K562 (cell line): ENCODE results near the gene CASP7. TPM values are rescaled to one million over a fixed set of nuclear protein-coding genes. Genes with fewer than 3 reads are reported as not detected.

ENCODE experiments used
- ATF1 ChIP-seq, 2 experiments: fragments of 450-650 bp in 1 of 2; IDR thresholded peaks; 2 replicates each; pipeline ENCODE4 v1.6.1; 2016; ENCODE audit warnings: missing compliant biosample characterization in 1 of 2, missing genetic modification characterization in 1 of 2
- ATF7 ChIP-seq: fragments of 450-650 bp; IDR thresholded peaks from 2 replicates; pipeline ENCODE4 v1.7.1; 2014; ENCODE audit warnings: mild to moderate bottlenecking, moderate library complexity
- CCAR2 ChIP-seq: fragments of 200-400 bp; formaldehyde crosslinking; IDR thresholded peaks from 2 replicates; pipeline ENCODE4 v1.6.1; 2017; ENCODE audit warnings: mild to moderate bottlenecking, low read depth, low read length
- CREM ChIP-seq: IDR thresholded peaks from 2 replicates; pipeline ENCODE4 v1.6.1; 2014; ENCODE audit warnings: antibody characterized with exemption, low read depth
- CXXC5 ChIP-seq: fragments of 250-450 bp; sonication (Bioruptor Pico); IDR thresholded peaks from 2 replicates; pipeline ENCODE4 v1.8.0; 2022; ENCODE audit warnings: inconsistent platforms, mild to moderate bottlenecking, moderate library complexity
- FOXA3 ChIP-seq, 2 experiments: fragments of 450-650 bp in 1 of 2; sonication (generic) in 1 of 2; formaldehyde crosslinking; IDR thresholded peaks in 1 of 2; conservative IDR thresholded peaks in 1 of 2; 2 replicates each; pipeline versions ENCODE4 v1.4.0 to v1.8.0; 2020 to 2022; ENCODE audit warnings: mild to moderate bottlenecking in 2 of 2, missing genetic modification reagents in 1 of 2
- MAZ ChIP-seq, 2 experiments: fragments of 450-650 bp in 1 of 2; sonication (generic) in 1 of 2; formaldehyde crosslinking; IDR thresholded peaks in 1 of 2; conservative IDR thresholded peaks in 1 of 2; 2 replicates each; pipeline versions ENCODE4 v1.4.0 to v1.5.0; 2020; ENCODE audit warnings: mild to moderate bottlenecking in 1 of 2, missing genetic modification reagents in 1 of 2
- MTF1 ChIP-seq: fragments of 250-450 bp; sonication (Bioruptor Pico); IDR thresholded peaks from 2 replicates; pipeline ENCODE4 v1.9.0; 2021; ENCODE audit warnings: moderate library complexity, mild to moderate bottlenecking, inconsistent platforms, borderline replicate concordance
- NFE2 ChIP-seq: IDR thresholded peaks from 2 replicates; pipeline ENCODE4 v1.6.1; 2014; ENCODE audit warnings: antibody characterized with exemption, low read depth
- POLR2B ChIP-seq: fragments of 450-650 bp; IDR thresholded peaks from 2 replicates; pipeline ENCODE4 v1.6.1; 2018; ENCODE audit warnings: low read depth; ENCODE audit not compliant: partially characterized antibody
- RB1 ChIP-seq: fragments of 450-650 bp; IDR thresholded peaks from 2 replicates; pipeline ENCODE4 v1.6.1; 2017; ENCODE audit warnings: low read depth, mild to moderate bottlenecking
- SP2 ChIP-seq: IDR thresholded peaks from 2 replicates; pipeline ENCODE4 v1.6.1; 2011; ENCODE audit warnings: mild to moderate bottlenecking, low read depth, low read length, moderate library complexity; ENCODE audit not compliant: poor library complexity, severe bottlenecking; ENCODE audit errors: extremely low read depth
- ZNF830 ChIP-seq: fragments of 250-450 bp; sonication (Bioruptor Pico); IDR thresholded peaks from 2 replicates; pipeline ENCODE4 v1.5.0; 2021; ENCODE audit warnings: mild to moderate bottlenecking
- polyA plus RNA-seq, 8 experiments: library from polyadenylated mRNA; depleted of rRNA in 4 of 8; stranded (reverse) in 5 of 8; unstranded in 3 of 8; fragments of >200 nt; fragmentation: Nextera tagmentation in 2 of 8; fragmentation: Illumina TruSeq in 1 of 8; extraction: Ambion mirVana in 2 of 8; extraction: Trizol in 1 of 8; gene quantifications; 2 replicates each; pipeline versions ENCODE4 v1.2.1 to v1.2.3, GENCODE V29; 2011 to 2014; ENCODE audit warnings: inconsistent platforms in 1 of 8, missing spikeins in 1 of 8
- total RNA-seq, 7 experiments: library from RNA; depleted of rRNA in 6 of 7; stranded (reverse); fragments of >200 nt in 6 of 7; fragmentation: Illumina TruSeq in 2 of 7; extraction: Trizol in 2 of 7; gene quantifications; 2 replicates each; pipeline versions ENCODE4 v1.2.1 to v1.2.3, GENCODE V29; 2011 to 2021; ENCODE audit warnings: low replicate concordance in 1 of 7
- TF ChIP-seq, protein P1 (sequence below), 2 experiments: IDR thresholded peaks; 2 replicates each; pipeline ENCODE4 v1.6.1; 2012; ENCODE audit warnings: improper control_type of control experiment in 2 of 2, low read depth in 2 of 2, low read length in 2 of 2, borderline replicate concordance in 1 of 2
- TF ChIP-seq, protein P2 (sequence below): fragments of 450-650 bp; IDR thresholded peaks from 2 replicates; pipeline ENCODE4 v1.6.1; 2017; ENCODE audit warnings: antibody characterized with exemption, mild to moderate bottlenecking
- TF ChIP-seq, protein P3 (sequence below): fragments of 450-650 bp; IDR thresholded peaks from 2 replicates; pipeline ENCODE4 v1.6.1; 2017; ENCODE audit warnings: mild to moderate bottlenecking, moderate library complexity
- TF ChIP-seq, protein P4 (sequence below): fragments of 450-650 bp; formaldehyde crosslinking; IDR thresholded peaks from 2 replicates; pipeline ENCODE4 v1.4.0; 2022; ENCODE audit warnings: missing genetic modification characterization

The CASP7 gene
- total and polyA plus RNA-seq, 9 of the 15 experiments (the other 6 are each of a cell fraction or from before 2014, with no cell fraction given): 2.2 to 23.3 (median 9.0) TPM

- TF ChIP-seq NFE2: no peak
- TF ChIP-seq CCAR2: no peak
- peak; percentile 24 to 57; a peak in 3 of 4 replicates for TF ChIP-seq MAZ (CRISPR knock-in tag; conservative IDR thresholded peaks at IDR 0.05 in 1 of 2, IDR thresholded peaks at IDR 0.05 in 1 of 2)
- no peak for TF ChIP-seq MTF1 (CRISPR knock-in tag)
- TF ChIP-seq, protein P1, sequence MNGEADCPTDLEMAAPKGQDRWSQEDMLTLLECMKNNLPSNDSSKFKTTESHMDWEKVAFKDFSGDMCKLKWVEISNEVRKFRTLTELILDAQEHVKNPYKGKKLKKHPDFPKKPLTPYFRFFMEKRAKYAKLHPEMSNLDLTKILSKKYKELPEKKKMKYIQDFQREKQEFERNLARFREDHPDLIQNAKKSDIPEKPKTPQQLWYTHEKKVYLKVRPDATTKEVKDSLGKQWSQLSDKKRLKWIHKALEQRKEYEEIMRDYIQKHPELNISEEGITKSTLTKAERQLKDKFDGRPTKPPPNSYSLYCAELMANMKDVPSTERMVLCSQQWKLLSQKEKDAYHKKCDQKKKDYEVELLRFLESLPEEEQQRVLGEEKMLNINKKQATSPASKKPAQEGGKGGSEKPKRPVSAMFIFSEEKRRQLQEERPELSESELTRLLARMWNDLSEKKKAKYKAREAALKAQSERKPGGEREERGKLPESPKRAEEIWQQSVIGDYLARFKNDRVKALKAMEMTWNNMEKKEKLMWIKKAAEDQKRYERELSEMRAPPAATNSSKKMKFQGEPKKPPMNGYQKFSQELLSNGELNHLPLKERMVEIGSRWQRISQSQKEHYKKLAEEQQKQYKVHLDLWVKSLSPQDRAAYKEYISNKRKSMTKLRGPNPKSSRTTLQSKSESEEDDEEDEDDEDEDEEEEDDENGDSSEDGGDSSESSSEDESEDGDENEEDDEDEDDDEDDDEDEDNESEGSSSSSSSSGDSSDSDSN (IDR thresholded peaks at IDR 0.05; ENCODE audit: borderline replicate concordance in 1 of 2, low read depth in 2 of 2, low read length in 2 of 2): 0 out of 4 replicates have a peak, but pooled peaks of 1 of the 2 experiments have one; percentile 41
- TF ChIP-seq ZNF830 (CRISPR knock-in tag): no peak
- peak; percentile 73 for TF ChIP-seq CXXC5
- TF ChIP-seq SP2: no peak
- TF ChIP-seq FOXA3 (CRISPR knock-in tag; conservative IDR thresholded peaks at IDR 0.05 in 1 of 2, IDR thresholded peaks at IDR 0.05 in 1 of 2): no peak
- peak; percentile 18; the same call in 1 of the 2 replicates for TF ChIP-seq RB1
- TF ChIP-seq ATF1 (CRISPR knock-in tag; IDR thresholded peaks at IDR 0.05): no peak
- TF ChIP-seq ATF1 (tag; IDR thresholded peaks at IDR 0.05): 0 out of 2 replicates have a peak, but pooled peaks have one; percentile 19
- 0 out of 2 replicates have a peak, but pooled peaks have one; percentile 18 for TF ChIP-seq CREM
- no peak for TF ChIP-seq POLR2B
- TF ChIP-seq, protein P2, sequence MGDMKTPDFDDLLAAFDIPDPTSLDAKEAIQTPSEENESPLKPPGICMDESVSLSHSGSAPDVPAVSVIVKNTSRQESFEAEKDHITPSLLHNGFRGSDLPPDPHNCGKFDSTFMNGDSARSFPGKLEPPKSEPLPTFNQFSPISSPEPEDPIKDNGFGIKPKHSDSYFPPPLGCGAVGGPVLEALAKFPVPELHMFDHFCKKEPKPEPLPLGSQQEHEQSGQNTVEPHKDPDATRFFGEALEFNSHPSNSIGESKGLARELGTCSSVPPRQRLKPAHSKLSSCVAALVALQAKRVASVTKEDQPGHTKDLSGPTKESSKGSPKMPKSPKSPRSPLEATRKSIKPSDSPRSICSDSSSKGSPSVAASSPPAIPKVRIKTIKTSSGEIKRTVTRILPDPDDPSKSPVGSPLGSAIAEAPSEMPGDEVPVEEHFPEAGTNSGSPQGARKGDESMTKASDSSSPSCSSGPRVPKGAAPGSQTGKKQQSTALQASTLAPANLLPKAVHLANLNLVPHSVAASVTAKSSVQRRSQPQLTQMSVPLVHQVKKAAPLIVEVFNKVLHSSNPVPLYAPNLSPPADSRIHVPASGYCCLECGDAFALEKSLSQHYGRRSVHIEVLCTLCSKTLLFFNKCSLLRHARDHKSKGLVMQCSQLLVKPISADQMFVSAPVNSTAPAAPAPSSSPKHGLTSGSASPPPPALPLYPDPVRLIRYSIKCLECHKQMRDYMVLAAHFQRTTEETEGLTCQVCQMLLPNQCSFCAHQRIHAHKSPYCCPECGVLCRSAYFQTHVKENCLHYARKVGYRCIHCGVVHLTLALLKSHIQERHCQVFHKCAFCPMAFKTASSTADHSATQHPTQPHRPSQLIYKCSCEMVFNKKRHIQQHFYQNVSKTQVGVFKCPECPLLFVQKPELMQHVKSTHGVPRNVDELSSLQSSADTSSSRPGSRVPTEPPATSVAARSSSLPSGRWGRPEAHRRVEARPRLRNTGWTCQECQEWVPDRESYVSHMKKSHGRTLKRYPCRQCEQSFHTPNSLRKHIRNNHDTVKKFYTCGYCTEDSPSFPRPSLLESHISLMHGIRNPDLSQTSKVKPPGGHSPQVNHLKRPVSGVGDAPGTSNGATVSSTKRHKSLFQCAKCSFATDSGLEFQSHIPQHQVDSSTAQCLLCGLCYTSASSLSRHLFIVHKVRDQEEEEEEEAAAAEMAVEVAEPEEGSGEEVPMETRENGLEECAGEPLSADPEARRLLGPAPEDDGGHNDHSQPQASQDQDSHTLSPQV: no peak
- TF ChIP-seq, protein P3, sequence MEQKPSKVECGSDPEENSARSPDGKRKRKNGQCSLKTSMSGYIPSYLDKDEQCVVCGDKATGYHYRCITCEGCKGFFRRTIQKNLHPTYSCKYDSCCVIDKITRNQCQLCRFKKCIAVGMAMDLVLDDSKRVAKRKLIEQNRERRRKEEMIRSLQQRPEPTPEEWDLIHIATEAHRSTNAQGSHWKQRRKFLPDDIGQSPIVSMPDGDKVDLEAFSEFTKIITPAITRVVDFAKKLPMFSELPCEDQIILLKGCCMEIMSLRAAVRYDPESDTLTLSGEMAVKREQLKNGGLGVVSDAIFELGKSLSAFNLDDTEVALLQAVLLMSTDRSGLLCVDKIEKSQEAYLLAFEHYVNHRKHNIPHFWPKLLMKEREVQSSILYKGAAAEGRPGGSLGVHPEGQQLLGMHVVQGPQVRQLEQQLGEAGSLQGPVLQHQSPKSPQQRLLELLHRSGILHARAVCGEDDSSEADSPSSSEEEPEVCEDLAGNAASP: no peak
- 0 out of 2 replicates have a peak, but pooled peaks have one; percentile 47 for TF ChIP-seq ATF7
- TF ChIP-seq, protein P4, sequence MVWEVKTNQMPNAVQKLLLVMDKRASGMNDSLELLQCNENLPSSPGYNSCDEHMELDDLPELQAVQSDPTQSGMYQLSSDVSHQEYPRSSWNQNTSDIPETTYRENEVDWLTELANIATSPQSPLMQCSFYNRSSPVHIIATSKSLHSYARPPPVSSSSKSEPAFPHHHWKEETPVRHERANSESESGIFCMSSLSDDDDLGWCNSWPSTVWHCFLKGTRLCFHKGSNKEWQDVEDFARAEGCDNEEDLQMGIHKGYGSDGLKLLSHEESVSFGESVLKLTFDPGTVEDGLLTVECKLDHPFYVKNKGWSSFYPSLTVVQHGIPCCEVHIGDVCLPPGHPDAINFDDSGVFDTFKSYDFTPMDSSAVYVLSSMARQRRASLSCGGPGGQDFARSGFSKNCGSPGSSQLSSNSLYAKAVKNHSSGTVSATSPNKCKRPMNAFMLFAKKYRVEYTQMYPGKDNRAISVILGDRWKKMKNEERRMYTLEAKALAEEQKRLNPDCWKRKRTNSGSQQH (CRISPR knock-in tag): no peak
Measured at GRCh38 chr10:113679463-113680189, at the start of gene CASP7 (continued).
